ENCODE results near the gene CLCN4.

GRCh38 chrX:10286195-10286594 lies 129.4 kb downstream of the CLCN4 start:
- TF ChIP-seq CTCF (IDR thresholded peaks at IDR 0.05) (no peak), POLR2A (IDR thresholded peaks at IDR 0.05) (no peak)
